MCF 10A (cell line): ENCODE data around the gene THOC6. TPM values are rescaled to one million over a fixed set of nuclear protein-coding genes. Genes with fewer than 3 reads are reported as not detected.

ENCODE experiments used
- BruUV-seq: library from RNA; stranded (reverse); fragments of 400-500 nt; replicated peaks from 2 replicates; lab custom pipeline; 2021; lab: Mats Ljungman, UMichigan
- CTCF ChIA-PET: fragments of 300-600 bp; sonication (Branson Sonifier 250); formaldehyde crosslinking; extraction: SDS; loops from one replicate; lab custom pipeline; 2021; ENCODE audit warnings: antibody characterized with exemption, inconsistent platforms; lab: Yijun Ruan, JAX
- POLR2A ChIA-PET: fragments of 300-600, 350-650 bp; sonication (Branson Sonifier 250); formaldehyde crosslinking; extraction: SDS; loops from one replicate; lab custom pipeline; 2020; ENCODE audit warnings: antibody characterized with exemption, inconsistent platforms; lab: Yijun Ruan, JAX
- DNase-seq: peaks from one replicate; pipeline ENCODE4 v3.0.0-alpha.2; 2018; ENCODE audit not compliant: unreplicated experiment
- H3K27ac Mint-ChIP-seq: one replicate; pipeline ENCODE4 v1.8.0; 2022; ENCODE audit warnings: mild to moderate bottlenecking, low read depth, mixed read lengths; ENCODE audit not compliant: unreplicated experiment
- H3K27me3 Mint-ChIP-seq: one replicate; pipeline ENCODE4 v1.8.0; 2022; ENCODE audit warnings: mixed read lengths; ENCODE audit not compliant: insufficient read depth, unreplicated experiment
- H3K36me3 Mint-ChIP-seq: one replicate; pipeline ENCODE4 v1.8.0; 2022; ENCODE audit warnings: mild to moderate bottlenecking, moderate library complexity, mixed read lengths; ENCODE audit not compliant: insufficient read depth, unreplicated experiment
- H3K4me1 Mint-ChIP-seq: one replicate; pipeline ENCODE4 v1.8.0; 2022; ENCODE audit warnings: mixed read lengths; ENCODE audit not compliant: insufficient read depth, unreplicated experiment
- H3K4me3 Mint-ChIP-seq: one replicate; pipeline ENCODE4 v1.8.0; 2022; ENCODE audit warnings: mild to moderate bottlenecking, moderate library complexity, mixed read lengths; ENCODE audit not compliant: unreplicated experiment
- H3K9me3 Mint-ChIP-seq: one replicate; pipeline ENCODE4 v1.8.0; 2022; ENCODE audit warnings: mixed read lengths; ENCODE audit not compliant: unreplicated experiment
- CTCF ChIP-seq: fragments of 200-600 bp; IDR thresholded peaks from one replicate; pipeline ENCODE4 v1.8.0; 2022; ENCODE audit warnings: antibody characterized with exemption, mild to moderate bottlenecking; ENCODE audit not compliant: unreplicated experiment
- intact Hi-C: fragments of 100-400 bp; cut with micrococcal nuclease; formaldehyde crosslinking; loops from 2 replicates; pipeline ENCODE4 v1.14.1; 2022
- total RNA-seq: library from RNA; stranded (reverse); gene quantifications from 2 replicates; pipeline ENCODE4 v1.2.3, GENCODE V29; 2022

THOC6 gene
- total RNA-seq, 1 experiment from 2014 or later: 53.1 TPM

GRCh38 chr16:2990891-2991290 is 32.9 kb upstream of the THOC6 start:
- Mint-ChIP-seq H3K36me3 (no peaks in the 10 kb centered on the region), H3K9me3 (no peaks in the 10 kb centered on the region), H3K27me3 (no peaks in the 10 kb centered on the region), H3K4me1 (peaks cover 6% of the 10 kb centered on the region), H3K27ac (no peak overlapping the region), H3K4me3 (no peak overlapping the region)
- intact Hi-C loops: no loop called here
- ChIA-PET POLR2A (interaction anchor here (1.2 to 2.4 kb wide), 3 partner anchors 13 to 30 kb away, joined by 4 to 12 read pairs (median 5); partner anchors contain the start of gene TNFRSF12A), CTCF (interaction anchor here (0.7 to 0.9 kb wide), 2 partner anchors 13 to 58 kb away, joined by 3 to 7 read pairs; no protein-coding TSS in a partner anchor)
- BruUV-seq: no TSS peak
- peak; percentile 56 for DNase-seq
- TF ChIP-seq CTCF: no peak

- Mint-ChIP-seq H3K36me3 (no peaks in the 10 kb centered on the region), H3K27ac (no peak overlapping the region), H3K27me3 (no peaks in the 10 kb centered on the region), H3K4me1 (peaks cover 6% of the 10 kb centered on the region), H3K4me3 (no peak overlapping the region), H3K9me3 (no peaks in the 10 kb centered on the region)
- ChIA-PET CTCF (interaction anchor here (0.6 to 0.7 kb wide), 3 partner anchors 40 to 1236 kb away, joined by 3 to 6 read pairs (median 6); no protein-coding TSS in a partner anchor), POLR2A (interaction anchor here (1.2 to 2.4 kb wide), 3 partner anchors 12 to 29 kb away, joined by 4 to 12 read pairs (median 5); partner anchors contain the start of gene TNFRSF12A)
- DNase-seq: peak; percentile 6
- BruUV-seq: no TSS peak
- intact Hi-C loops: no loop called here
- TF ChIP-seq CTCF: no peak
Measured at GRCh38 chr16:2991566-2992261, 32.1 kb upstream of the THOC6 start.

- Mint-ChIP-seq H3K4me3 (no peak overlapping the region), H3K27ac (no peak overlapping the region), H3K27me3 (no peaks in the 10 kb centered on the region), H3K36me3 (no peaks in the 10 kb centered on the region), H3K4me1 (peaks cover 6% of the 10 kb centered on the region), H3K9me3 (no peaks in the 10 kb centered on the region)
- no peak for TF ChIP-seq CTCF
- POLR2A ChIA-PET: interaction anchor here (1.5 to 2.4 kb wide), 2 partner anchors 11 to 28 kb away, joined by 4 to 12 read pairs; partner anchors contain the start of gene TNFRSF12A
- intact Hi-C loops: no loop called here
- CTCF ChIA-PET: interaction anchor here (0.6 to 0.7 kb wide), 3 partner anchors 11 to 1236 kb away, joined by 5 to 6 read pairs (median 6); no protein-coding TSS in a partner anchor
- peak; percentile 83 for DNase-seq
- BruUV-seq: no TSS peak
Measured at GRCh38 chr16:2992383-2993081, 31.3 kb upstream of the THOC6 start.

- TF ChIP-seq CTCF: no peak
- H3K4me1 Mint-ChIP-seq: peaks cover 6% of the 10 kb centered on the region
- CTCF ChIA-PET: interaction anchor here (0.7 to 1.5 kb wide), 4 partner anchors 11 to 60 kb away, joined by 3 to 5 read pairs (median 3); no protein-coding TSS in a partner anchor
- intact Hi-C loops: no loop called here
- no peaks in the 10 kb centered on the region for H3K27me3 Mint-ChIP-seq
- DNase-seq: no peak
- H3K4me3 Mint-ChIP-seq: no peak overlapping the region
- POLR2A ChIA-PET: interaction anchor here (1.4 kb wide), 1 partner anchor 24 kb away, joined by 4 read pairs; the partner anchor contains the start of gene TNFRSF12A
- H3K27ac Mint-ChIP-seq: no peak overlapping the region
- no peaks in the 10 kb centered on the region for H3K36me3 Mint-ChIP-seq
- no peaks in the 10 kb centered on the region for H3K9me3 Mint-ChIP-seq
- BruUV-seq: no TSS peak
Measured at GRCh38 chr16:2996298-2996697, 27.5 kb upstream of the THOC6 start.
